Esophagus squamous epithelium (tissue), 4 donors: Measurements from ENCODE around the gene RANBP9.

Source experiments
- POLR2A ChIP-seq, 4 donors: fragments of 450-650 bp; IDR thresholded peaks; one replicate each; pipeline ENCODE4 v1.6.1; 2017; ENCODE audit warnings: antibody characterized with exemption in 4 of 4, mild to moderate bottlenecking in 4 of 4, moderate library complexity in 3 of 4
- TF ChIP-seq, protein P1 (sequence below), 6 experiments: fragments of 450-650 bp in 4 of 6; fragments of 200-600 bp in 2 of 6; sonication (generic) in 2 of 6; IDR thresholded peaks; one replicate each; pipeline ENCODE4 v1.5.1; 2016 to 2019; ENCODE audit warnings: antibody characterized with exemption in 6 of 6, mild to moderate bottlenecking in 4 of 6, moderate library complexity in 4 of 6

DNA sequence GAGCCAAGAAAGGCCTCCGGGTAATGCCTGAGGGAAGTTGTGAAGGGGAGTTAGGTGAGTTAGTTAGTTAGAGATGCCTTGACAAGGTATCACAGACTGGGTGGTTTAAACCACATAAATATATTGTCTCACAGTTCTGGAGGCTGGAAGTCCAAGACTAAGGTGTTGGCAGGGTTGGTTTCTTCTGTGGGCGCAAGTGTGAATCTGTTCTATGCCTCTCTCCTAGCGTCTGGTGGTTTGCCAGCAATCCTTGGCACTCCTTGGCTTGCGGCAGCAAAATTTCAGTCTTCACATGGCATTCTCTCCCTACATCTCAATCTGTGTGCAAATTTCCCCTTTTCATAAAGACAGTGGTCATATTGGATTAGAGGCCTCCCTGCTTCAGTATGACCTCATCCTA lies 29.7 kb upstream of the RANBP9 start:
- TF ChIP-seq, protein P1, sequence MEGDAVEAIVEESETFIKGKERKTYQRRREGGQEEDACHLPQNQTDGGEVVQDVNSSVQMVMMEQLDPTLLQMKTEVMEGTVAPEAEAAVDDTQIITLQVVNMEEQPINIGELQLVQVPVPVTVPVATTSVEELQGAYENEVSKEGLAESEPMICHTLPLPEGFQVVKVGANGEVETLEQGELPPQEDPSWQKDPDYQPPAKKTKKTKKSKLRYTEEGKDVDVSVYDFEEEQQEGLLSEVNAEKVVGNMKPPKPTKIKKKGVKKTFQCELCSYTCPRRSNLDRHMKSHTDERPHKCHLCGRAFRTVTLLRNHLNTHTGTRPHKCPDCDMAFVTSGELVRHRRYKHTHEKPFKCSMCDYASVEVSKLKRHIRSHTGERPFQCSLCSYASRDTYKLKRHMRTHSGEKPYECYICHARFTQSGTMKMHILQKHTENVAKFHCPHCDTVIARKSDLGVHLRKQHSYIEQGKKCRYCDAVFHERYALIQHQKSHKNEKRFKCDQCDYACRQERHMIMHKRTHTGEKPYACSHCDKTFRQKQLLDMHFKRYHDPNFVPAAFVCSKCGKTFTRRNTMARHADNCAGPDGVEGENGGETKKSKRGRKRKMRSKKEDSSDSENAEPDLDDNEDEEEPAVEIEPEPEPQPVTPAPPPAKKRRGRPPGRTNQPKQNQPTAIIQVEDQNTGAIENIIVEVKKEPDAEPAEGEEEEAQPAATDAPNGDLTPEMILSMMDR (IDR thresholded peaks at IDR 0.05), result no peak
- TF ChIP-seq POLR2A (IDR thresholded peaks at IDR 0.05), result no peak
